Smooth muscle cell (in vitro differentiated cells): ENCODE results near the gene CAVIN2. TPM values are rescaled to one million over a fixed set of nuclear protein-coding genes. Genes with fewer than 3 reads are reported as not detected.

Experiments
- DNase-seq: peaks from one replicate; lab custom pipeline; 2025; ENCODE audit not compliant: unreplicated experiment; lab: John Stamatoyannopoulos, UW
- H2AFZ ChIP-seq: fragments of 200-600 bp; sonication (generic); 2 replicates; pipeline ENCODE4 v1.6.0; 2016; ENCODE audit warnings: antibody characterized with exemption, low read depth, mild to moderate bottlenecking
- H3F3A ChIP-seq: fragments of 200-600 bp; sonication (generic); 2 replicates; pipeline ENCODE4 v1.6.0; 2017; ENCODE audit warnings: antibody characterized with exemption, low read depth
- H3K27ac ChIP-seq: fragments of 200-600 bp; sonication (generic); 2 replicates; pipeline ENCODE4 v1.5.1; 2016; ENCODE audit warnings: low read depth, mild to moderate bottlenecking
- H3K27me3 ChIP-seq: fragments of 200-600 bp; sonication (generic); 2 replicates; pipeline ENCODE4 v1.6.1; 2016; ENCODE audit warnings: low read depth, mild to moderate bottlenecking
- H3K36me3 ChIP-seq: fragments of 200-600 bp; sonication (generic); 2 replicates; pipeline ENCODE4 v1.5.1; 2016; ENCODE audit warnings: low read depth
- H3K4me1 ChIP-seq: fragments of 200-600 bp; sonication (generic); 2 replicates; pipeline ENCODE4 v1.5.1; 2016; ENCODE audit warnings: low read depth
- H3K4me2 ChIP-seq: fragments of 200-600 bp; sonication (generic); 2 replicates; pipeline ENCODE4 v1.6.0; 2016; ENCODE audit warnings: mild to moderate bottlenecking
- H3K4me3 ChIP-seq: fragments of 200-600 bp; sonication (generic); 2 replicates; pipeline ENCODE4 v1.5.1; 2016; ENCODE audit warnings: mild to moderate bottlenecking
- H3K79me2 ChIP-seq: fragments of 200-600 bp; sonication (generic); 2 replicates; pipeline ENCODE4 v1.6.0; 2016; ENCODE audit warnings: low read depth, mild to moderate bottlenecking
- H3K9ac ChIP-seq: fragments of 200-600 bp; sonication (generic); 2 replicates; pipeline ENCODE4 v1.6.0; 2016; ENCODE audit warnings: low read depth
- H3K9me3 ChIP-seq: fragments of 200-600 bp; sonication (generic); replicated peaks from 2 replicates; pipeline ENCODE4 v1.5.1; 2016; ENCODE audit warnings: low read depth
- H4K20me1 ChIP-seq: fragments of 200-600 bp; sonication (generic); 2 replicates; pipeline ENCODE4 v1.6.0; 2016; ENCODE audit warnings: low read depth
- WGBS: methylation state at CpG from one replicate; pipeline ENCODE4 v1.1.7; 2016; ENCODE audit warnings: low lambda C conversion rate; 5-methylcytosine and 5-hydroxymethylcytosine counted together
- polyA plus RNA-seq: library from polyadenylated mRNA; unstranded; fragments of >200 nt; fragmentation: Nextera tagmentation; extraction: Ambion mirVana; gene quantifications from 2 replicates; pipeline ENCODE4 v1.2.1, GENCODE V29; 2016
- total RNA-seq: library from RNA; depleted of rRNA; stranded (reverse); fragments of >200 nt; gene quantifications from 2 replicates; pipeline ENCODE4 v1.2.3, GENCODE V29; 2014
- TF ChIP-seq, protein P1 (sequence below): fragments of 200-600 bp; sonication (generic); IDR thresholded peaks from 2 replicates; pipeline ENCODE4 v1.5.1; 2017; ENCODE audit warnings: borderline replicate concordance, mild to moderate bottlenecking, antibody characterized with exemption; ENCODE audit not compliant: insufficient read depth, poor library complexity, severe bottlenecking

Gene CAVIN2
- total and polyA plus RNA-seq, 2 experiments from 2014 or later: 0.13 TPM; not detected in 1

DNA sequence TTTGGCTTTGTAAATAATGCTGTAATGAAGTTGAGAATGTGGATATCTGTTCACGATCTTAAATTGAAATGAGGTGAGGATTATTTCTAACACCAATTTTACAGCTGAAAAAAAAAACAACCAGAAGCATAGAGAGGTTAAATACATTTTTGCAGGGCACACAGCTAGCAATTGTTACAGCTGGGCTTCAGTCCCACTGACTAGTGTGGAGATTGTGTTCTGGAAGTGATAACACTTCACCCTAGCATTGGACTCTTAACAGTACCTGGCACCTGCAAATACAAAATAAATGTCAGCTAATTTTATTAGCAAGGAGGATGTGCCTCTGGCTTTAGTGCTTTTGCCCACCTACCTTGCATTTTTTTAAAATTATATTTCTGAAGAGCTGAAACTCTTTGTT, 28.8 kb downstream of the CAVIN2 start:
- no peak overlapping the region for H3K4me2 ChIP-seq
- no peaks in the 10 kb centered on the region for H3K79me2 ChIP-seq
- no peaks in the 10 kb centered on the region for H3K9me3 ChIP-seq
- no peak overlapping the region for H3K9ac ChIP-seq
- H3K4me3 ChIP-seq: no peak overlapping the region
- 100% methylated on average over 1 of the region's 1 CpG for whole genome bisulfite sequencing
- DNase-seq: no peak
- TF ChIP-seq, protein P1, sequence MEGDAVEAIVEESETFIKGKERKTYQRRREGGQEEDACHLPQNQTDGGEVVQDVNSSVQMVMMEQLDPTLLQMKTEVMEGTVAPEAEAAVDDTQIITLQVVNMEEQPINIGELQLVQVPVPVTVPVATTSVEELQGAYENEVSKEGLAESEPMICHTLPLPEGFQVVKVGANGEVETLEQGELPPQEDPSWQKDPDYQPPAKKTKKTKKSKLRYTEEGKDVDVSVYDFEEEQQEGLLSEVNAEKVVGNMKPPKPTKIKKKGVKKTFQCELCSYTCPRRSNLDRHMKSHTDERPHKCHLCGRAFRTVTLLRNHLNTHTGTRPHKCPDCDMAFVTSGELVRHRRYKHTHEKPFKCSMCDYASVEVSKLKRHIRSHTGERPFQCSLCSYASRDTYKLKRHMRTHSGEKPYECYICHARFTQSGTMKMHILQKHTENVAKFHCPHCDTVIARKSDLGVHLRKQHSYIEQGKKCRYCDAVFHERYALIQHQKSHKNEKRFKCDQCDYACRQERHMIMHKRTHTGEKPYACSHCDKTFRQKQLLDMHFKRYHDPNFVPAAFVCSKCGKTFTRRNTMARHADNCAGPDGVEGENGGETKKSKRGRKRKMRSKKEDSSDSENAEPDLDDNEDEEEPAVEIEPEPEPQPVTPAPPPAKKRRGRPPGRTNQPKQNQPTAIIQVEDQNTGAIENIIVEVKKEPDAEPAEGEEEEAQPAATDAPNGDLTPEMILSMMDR: no peak
- no peak overlapping the region for H2AFZ ChIP-seq
- no peaks in the 10 kb centered on the region for H3F3A ChIP-seq
- no peaks in the 10 kb centered on the region for H3K27me3 ChIP-seq
- H3K27ac ChIP-seq: no peak overlapping the region
- H3K4me1 ChIP-seq: no peaks in the 10 kb centered on the region
- H4K20me1 ChIP-seq: no peaks in the 10 kb centered on the region
- no peaks in the 10 kb centered on the region for H3K36me3 ChIP-seq

DNA sequence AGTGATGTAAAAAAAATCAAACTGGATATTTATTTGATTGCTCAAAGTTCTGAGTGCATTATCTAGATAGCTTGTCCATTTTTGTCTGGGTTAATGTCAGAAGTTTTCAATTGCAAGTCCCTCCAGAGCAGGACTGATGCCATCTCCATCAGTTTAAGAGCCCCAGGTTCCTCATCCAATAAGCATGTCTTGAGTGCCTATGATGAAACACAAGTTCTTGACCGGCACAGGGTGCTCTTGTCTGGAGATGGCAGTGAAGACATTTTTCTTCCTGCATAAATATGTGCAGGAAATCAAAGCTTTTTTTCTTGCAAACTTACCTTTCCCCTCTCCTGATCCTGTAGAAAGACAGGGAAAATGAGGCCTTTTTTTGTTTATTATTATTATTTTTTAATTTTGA, 31.9 kb downstream of the CAVIN2 start:
- Histone ChIP-seq H3K9me3 (no peaks in the 10 kb centered on the region), H3K27me3 (no peaks in the 10 kb centered on the region), H3K27ac (no peak overlapping the region), H3F3A (no peaks in the 10 kb centered on the region), H3K79me2 (no peaks in the 10 kb centered on the region), H3K36me3 (no peaks in the 10 kb centered on the region), H3K4me2 (no peak overlapping the region), H4K20me1 (no peaks in the 10 kb centered on the region), H2AFZ (no peak overlapping the region), H3K9ac (no peak overlapping the region), H3K4me3 (no peak overlapping the region), H3K4me1 (no peaks in the 10 kb centered on the region)
- 100% methylated on average over 1 of the region's 1 CpG for WGBS
- TF ChIP-seq, protein P1: no peak
- no peak for DNase-seq

DNA sequence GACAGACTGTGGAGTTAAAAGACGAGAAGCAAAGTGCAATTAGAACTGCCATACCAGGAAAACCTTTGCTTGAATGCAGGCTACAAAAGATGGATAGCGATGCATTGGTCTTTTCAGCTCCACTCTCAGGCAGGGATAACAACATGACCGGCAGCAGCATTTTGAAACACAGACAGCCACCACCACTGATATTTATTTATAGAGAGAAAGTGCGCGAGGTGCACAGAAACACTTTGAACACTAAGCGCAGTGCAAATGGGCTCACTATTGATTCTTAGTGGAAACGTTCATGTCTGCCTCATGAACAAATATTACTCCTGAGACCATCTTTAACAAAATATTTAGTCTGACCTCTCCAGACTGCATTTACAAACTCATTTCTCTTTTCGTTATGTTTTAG, 32.9 kb downstream of the CAVIN2 start:
- WGBS: 94% methylated on average over 8 of the region's 8 CpGs
- Histone ChIP-seq H3K9me3 (no peaks in the 10 kb centered on the region), H3K4me3 (no peak overlapping the region), H3K4me2 (no peak overlapping the region), H3K9ac (no peak overlapping the region), H3F3A (no peaks in the 10 kb centered on the region), H3K27me3 (no peaks in the 10 kb centered on the region), H3K36me3 (no peaks in the 10 kb centered on the region), H4K20me1 (no peaks in the 10 kb centered on the region), H3K79me2 (no peaks in the 10 kb centered on the region), H3K27ac (no peak overlapping the region), H2AFZ (no peak overlapping the region), H3K4me1 (no peaks in the 10 kb centered on the region)
- DNase-seq: no peak
- TF ChIP-seq, protein P1: no peak

DNA sequence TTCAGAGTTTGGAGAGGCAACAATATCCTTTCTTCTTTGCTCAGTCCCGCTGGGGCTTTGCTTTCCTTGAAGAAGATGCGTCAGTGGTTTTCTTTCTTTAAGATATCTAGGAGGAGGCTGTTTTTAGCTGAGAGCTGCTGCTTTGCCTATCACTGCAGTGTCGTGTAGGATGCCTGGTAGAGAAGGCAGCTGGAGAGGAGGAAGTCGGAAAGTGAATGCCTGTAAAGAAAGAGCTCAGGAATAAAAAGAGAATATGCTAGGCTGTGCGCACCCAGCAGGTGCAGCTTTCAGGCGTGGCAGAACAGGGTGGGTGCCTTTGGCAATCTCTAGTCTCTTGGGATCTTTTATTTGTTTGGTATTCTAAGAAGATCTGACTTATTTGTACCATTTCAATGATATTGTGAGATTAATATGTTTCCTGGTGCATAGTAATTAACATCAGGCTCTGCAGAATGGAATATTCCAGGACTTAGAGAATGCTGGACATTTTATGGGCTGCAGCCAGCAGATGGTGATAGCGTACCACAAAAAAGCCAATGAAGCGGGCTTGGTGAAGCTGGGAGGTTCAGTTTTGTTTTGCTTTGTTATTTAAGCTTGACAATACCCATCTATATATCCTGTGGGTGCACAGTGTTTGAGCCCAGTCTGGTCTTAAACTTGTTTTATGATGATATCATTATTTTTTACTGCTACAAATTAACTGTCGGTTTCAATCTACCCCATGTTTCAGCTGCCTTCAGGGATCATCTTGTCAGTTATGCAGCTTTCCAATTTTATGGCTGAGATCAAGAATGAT, 34.9 kb downstream of the CAVIN2 start:
- DNase-seq: no peak
- no peaks in the 10 kb centered on the region for H4K20me1 ChIP-seq
- H2AFZ ChIP-seq: peak overlapping the region; percentile 28
- H3K4me2 ChIP-seq: no peak overlapping the region
- TF ChIP-seq, protein P1: peak; percentile 81
- H3K4me1 ChIP-seq: no peaks in the 10 kb centered on the region
- H3K27ac ChIP-seq: no peak overlapping the region
- H3K9ac ChIP-seq: no peak overlapping the region
- no peak overlapping the region for H3K4me3 ChIP-seq
- no peaks in the 10 kb centered on the region for H3K27me3 ChIP-seq
- WGBS: 48% methylated on average over 9 of the region's 9 CpGs
- no peaks in the 10 kb centered on the region for H3K9me3 ChIP-seq
- no peaks in the 10 kb centered on the region for H3K36me3 ChIP-seq
- H3F3A ChIP-seq: no peaks in the 10 kb centered on the region
- no peaks in the 10 kb centered on the region for H3K79me2 ChIP-seq
